T-helper 2 cell (primary cell): ENCODE results near the gene ZBTB34.

ENCODE experiments used
- DNase-seq, 5 experiments: peaks; one replicate each; pipeline versions ENCODE4 v3.0.0 to v3.0.0-alpha.2; 2012 to 2022

ZBTB34 gene

DNA sequence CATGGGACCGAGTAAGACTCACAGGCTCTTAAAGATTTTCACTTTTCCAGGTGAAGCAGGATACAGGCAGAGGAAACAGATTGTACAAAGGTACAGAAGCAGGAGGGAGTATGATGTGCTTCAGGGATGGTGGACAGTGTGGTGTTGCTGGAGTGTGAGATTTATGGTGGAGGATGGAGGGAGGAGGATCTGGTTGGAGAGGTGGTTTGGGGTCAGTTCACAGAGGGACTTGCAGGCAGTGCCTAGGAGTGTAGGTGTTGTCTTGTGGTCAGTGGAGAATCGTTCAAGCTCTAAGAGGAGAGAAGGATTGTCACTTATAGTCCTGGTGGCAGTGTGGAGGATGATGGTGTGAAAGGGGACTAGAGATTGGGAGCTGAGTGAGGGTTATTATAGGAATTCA lies 65.9 kb downstream of the ZBTB34 start:
- no peak for DNase-seq

DNA sequence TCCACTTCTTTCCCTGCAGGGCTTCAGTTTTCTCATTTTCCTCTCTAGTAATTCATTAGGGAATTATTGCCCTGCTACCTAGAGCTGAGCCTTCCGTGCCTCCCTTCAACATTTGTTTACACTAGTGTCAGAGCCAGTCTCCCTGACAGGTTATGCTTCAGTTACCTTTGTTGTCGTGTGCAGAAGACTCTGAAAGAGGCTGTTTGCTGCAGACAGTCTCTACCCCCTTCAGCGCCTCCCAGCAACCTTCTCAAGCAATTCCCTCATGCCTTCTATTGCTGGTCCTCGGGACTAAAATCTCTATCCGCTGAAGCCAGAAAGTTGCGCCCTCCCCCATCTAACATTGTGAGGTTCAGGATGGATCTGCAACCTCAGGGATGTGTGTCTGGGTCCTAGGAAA lies 67.0 kb downstream of the ZBTB34 start:
- no peak for DNase-seq

DNA sequence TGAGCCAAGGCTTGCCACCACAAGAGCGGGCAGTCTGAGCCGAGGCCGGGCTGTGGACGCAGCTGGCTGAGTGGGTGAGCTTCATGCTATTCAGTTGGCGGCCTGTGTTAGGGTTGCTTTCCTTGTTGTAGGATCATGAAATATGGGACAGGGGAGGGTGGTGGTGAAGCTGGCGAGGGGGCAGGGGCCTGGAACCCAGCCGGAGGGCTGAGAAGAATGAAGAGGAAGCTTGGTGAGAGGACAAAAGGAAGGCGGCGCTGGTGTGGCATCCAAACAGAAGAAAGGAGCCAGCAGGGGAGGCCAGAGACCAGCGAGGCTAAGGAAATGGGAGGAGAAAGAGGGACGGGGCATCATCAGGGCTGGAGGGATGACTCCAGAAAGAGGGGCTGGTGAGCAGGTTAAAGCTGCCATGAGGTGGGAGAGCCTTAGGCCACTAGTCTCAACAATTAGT lies 72.5 kb downstream of the ZBTB34 start:
- DNase-seq = no peak

DNA sequence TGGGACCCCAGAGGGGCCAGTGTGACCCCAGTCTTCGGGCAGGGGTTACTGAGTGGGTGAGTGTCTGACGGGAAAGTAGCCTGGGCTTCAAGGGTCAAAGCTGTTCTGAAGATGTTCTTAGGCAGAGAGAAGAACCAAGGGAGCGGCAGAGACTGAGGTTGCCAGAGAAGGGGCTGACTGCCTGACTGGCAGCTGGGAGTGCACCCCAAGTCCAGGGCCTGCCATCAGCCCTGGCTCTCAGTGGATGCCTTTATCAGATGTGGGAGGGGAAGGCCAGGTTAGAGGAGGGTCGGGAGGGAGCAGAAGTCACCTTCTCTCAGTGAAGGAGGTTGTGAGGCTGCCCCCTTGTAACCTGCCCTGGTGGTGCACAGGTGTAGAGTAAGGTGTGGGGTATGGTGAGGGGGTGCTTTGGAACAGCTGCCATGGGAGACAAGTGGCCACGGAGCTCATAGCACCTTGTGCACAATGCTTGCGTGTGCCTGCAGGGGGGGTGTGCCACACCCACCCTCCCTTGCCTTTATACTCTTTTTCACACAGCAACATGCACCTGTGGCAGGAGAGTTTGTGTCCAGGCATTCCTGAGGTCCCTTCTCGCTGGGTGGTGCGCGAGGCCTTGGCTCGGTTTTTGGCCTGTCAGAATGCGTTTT lies 73.0 kb downstream of the ZBTB34 start:
- no peak for DNase-seq

DNA sequence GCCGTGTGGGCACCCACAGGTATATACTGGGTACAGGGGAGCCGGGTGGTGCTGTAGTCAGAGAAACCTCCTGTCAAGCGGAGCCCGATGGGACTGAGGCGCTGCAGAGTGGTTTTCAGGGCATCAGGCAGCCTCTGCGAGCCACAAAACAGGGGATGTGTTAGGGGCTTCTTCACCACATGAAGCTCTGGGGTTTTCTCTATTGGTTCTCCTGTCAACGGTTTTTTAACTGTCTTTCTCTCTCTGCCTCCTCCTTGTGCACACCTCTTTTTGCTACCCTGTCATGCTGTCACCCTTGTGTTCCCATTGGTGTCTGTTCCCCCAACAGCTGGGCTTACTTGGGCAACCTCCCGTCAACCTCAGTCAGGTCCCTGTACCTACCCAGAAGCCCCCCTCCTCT lies 74.0 kb downstream of the ZBTB34 start:
- no peak for DNase-seq
